GM19025 (cell line): ENCODE results near the gene NFIA.
"Not testable (repeated sequence)": the region's sequence is repeated elsewhere in the genome, so short reads cannot be mapped to it uniquely, and the experiment has no call there.

Experiments
- ATAC-seq: cut with Tn5 transposase; IDR thresholded peaks from one replicate; pipeline ENCODE4 v1.9.1; 2021; ENCODE audit warnings: mild to moderate bottlenecking, low read depth, moderate library complexity; ENCODE audit not compliant: unreplicated experiment

The NFIA gene

DNA sequence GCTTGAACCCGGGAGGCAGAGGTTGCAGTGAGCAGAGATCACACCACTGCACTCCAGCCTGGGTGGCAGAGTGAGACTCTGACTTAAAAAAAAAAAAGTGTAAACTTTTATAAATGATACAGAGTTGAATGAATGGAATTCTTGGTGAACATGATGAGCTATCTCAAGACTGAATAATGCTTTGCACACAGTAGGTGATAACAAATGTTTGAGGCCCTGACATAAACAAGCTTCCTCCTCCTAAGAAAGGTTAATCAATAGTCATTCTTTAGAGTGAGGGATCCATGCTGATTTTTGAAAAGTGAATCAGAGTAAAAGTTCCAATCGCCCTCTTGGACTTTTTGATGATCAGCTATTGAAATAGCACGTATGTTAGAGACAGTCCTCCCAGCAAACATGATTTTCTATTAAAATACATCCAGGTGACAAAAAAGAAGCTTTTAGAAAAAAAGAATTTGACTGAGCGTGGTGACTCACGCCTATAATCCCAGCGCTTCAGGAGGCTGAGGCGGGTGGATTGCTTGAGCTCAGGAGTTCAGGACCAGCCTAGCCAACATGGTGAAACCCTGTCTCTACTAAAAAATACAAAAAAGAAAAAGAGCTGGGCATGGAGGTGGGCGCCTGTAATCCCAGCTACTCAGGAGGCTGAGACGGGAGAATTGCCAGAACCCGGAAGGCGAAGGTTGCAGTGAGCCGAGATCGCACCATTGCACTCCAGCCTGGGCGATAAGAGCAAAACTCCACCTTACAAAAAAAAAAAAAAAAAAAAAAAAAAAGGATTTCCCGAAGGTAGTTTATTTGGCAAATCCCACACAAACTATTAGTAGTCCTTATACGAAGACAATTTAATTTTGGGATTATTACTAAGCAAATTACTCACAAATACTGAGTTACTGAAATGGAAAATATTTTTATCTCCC is 181.8 kb downstream of the NFIA start:
- no peak for ATAC-seq

DNA sequence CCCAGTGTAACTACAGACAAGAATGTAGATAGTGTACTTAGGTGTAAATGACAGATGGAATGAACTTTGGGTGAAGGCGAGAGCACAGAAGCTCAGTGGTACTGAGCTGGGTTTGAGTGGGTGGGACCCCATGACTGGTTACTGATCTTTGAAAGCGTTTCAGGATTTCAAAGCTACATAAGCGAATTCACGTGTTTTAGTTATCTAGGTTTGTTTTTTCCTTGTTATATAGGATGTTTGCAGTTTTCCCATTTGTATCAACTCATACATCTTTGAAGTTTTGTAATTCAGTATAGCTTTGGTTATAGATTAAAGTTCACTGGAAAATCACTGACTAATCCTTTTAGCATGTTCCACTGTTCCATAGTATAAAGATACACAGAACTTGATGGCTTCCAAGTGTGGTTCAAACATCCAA is 182.5 kb downstream of the NFIA start:
- no peak for ATAC-seq

DNA sequence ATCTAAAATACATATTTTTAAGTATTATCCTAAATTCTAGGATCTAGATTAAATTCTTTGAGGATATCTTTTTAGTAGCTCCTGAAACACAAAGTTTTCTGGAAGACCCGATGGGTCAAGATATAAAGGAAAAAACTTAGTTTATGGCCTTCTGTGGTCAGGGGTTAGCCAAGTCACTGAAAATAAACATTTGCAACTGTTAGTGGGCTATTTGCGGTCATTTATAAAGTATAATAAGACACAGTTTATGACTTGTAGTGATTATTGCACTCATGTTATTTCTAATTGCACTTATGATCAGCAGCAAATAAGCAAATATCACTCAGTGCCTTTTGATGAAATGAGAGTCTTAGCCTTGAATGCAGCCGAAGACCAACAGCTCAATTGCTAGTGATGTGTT is 183.3 kb downstream of the NFIA start:
- no peak for ATAC-seq

DNA sequence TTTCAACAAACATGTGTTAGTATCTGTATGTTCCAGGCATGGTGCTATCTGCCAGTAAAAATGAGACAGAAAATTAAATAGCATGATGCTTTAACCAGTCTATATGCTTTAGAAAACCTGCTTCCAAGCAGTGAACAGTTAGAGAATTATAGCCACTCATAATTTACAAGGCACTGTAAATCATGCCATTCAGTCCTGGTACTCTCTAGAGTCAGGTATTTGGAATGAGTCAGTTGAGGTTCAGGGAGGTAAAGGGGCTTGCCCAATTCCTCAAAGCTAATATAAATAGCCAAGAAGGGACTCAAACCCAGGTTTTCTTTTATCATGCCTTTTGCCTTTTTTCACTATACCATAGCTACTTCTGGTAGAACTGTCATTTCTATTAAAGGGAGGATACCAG is 184.4 kb downstream of the NFIA start:
- ATAC-seq, result no peak

DNA sequence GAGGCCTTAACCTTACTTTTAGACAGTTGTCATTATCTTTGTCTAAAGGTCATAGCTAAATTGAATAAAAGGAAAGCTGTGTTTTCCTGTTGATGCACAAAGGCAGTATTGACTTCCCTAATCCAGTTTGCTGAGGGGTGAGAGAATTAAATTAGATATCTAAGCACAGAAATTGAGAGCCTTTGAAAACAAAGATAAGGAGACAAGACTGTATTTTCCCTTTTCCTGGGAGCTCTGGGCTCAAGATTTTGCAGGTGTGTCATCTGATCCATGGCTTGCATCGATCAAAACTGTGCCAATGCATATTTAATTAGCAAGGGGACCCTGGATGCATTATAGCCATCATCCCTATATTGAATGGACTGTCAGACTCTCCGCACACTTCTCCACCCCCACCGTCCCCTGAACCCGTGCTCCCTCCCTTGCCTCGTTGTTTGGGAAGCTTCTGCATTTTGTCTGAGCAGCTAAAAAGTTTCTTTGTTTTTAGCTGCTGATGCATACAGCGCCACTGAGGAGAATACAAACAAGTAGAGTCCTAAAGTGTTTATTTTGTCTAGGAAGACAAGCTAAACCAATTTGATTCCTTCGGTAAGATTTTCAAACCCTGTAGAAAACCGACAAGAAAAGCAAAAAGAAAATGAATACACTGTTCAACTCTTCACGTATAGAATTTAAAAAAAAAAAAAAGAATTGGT is 186.3 kb downstream of the NFIA start:
- no peak for ATAC-seq

DNA sequence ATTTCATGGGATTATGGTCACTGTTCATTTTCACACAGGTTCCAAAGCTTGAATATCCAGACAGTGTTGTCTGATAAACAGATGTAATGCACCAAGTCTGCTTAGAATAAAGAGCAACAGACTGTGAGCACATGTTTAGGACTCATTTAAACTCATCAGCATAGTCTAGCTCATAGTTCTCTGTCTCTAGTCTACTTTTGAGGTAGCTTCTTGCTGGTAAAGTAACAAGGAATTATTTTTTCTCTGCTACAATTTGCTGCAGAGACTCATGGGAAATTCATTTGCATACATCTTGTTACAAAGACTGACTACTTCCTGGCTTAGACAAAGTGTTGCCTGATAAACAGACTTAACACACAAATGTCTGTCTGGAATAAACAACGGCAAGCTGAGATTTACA is 187.2 kb downstream of the NFIA start:
- no peak for ATAC-seq

DNA sequence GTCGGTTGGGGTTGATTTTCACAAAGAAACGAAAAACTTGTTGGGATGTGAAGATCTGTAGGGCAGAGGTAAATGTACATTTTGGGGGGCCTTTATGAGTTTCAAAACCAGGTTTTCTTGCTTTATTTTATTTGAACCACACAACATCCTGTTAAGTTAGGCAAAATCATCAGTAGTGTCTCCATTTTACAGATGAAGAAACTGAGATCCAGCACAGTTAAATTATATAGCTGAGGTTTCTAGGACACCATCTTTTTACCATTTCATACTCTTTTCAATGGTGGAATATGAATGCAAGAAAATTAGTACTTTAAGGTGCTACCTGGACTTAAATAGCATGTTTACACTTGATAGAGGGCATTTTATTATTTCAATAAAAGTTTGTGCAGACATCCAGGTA is 187.7 kb downstream of the NFIA start:
- ATAC-seq, result no peak

DNA sequence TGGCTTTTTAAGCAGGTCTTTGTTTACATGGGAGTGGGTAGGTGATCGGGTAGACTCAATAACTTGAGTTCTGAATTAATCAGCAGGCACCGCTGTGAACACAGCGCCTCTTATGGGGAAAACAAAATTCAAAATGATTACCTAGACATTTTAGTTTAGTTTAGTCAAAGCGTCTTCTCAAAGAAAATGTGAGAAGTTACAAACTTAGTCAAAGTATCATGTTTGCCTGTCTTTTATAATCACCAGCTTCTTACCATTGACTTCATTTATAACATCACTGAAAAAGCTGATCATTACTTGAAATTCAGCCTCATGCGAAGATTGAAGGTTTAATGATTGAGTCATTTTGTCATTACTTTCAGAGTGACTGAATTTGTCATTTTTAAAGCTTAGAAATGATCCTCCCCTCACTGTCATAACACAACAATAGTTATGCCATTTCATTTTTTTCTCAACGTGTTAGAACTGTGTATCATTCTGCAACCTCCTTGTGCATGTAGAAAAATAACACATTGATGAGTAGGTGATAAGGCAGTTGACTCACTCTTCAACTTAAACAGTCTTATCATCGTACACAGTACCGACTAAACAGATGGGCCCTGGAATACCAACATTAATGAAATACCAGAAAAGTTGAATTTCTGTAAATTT is 188.5 kb downstream of the NFIA start:
- no peak for ATAC-seq

DNA sequence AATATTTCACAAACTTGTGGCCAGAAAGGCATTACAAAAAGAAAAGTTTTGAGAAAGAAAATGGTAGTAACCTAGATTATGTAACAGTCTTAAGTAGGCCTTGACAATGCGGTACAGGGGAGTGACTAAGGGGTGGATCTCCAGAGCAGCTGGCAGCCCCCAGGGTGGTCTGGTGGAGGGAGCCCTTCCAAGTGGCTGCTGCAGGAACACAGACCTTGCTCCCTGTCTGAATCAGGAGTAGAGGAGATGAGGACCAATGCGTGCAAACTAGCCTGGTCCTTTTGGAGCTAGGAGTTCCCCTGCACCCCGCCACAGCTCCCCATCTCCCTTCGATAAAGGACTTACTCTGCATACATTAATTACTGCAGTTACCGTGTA is 189.0 kb downstream of the NFIA start:
- ATAC-seq, result no peak

DNA sequence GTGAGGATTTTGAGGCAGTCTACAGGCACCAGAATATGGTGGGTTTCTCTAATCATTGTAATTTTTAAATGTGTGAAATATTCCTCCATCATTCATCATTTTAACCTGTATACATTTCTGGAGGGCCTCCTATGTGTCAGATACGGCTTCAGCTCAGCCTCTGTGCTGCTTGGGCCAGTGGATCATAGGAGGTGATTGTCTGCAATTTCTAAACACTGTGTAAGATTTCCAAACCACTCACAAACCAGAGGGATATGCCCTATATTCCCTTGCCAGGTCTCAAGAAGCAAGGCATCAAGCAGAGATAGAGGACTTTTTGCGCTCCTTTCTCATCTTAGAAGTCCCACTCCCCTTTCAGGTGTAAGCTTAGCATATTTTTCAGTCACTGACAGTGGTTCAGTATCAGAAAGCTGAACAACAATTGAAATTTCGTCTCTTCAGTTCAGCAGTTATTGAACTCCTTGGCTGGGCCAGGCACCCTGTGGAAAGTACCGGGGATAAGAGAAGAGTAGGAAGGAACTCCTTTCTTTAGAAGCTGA is 190.9 kb downstream of the NFIA start:
- no peak for ATAC-seq

DNA sequence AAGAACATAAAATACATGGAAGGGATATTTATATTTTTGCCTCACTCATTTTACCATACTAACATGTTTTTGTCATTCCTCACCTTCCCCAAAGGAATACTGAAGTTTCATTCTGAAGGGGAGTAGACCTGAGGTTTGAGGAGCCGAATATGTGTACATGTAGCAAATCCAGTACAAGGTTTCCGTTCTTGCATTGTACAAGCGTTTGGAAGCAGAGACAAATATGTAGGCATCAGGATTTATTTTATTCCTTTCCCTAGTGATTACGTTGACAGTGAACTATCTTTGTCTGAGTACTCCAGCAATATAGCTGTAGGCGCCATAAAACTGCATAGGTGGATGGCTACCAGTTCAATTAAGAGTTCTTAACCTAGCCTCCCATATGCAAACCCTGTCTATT is 191.5 kb downstream of the NFIA start:
- no peak for ATAC-seq

DNA sequence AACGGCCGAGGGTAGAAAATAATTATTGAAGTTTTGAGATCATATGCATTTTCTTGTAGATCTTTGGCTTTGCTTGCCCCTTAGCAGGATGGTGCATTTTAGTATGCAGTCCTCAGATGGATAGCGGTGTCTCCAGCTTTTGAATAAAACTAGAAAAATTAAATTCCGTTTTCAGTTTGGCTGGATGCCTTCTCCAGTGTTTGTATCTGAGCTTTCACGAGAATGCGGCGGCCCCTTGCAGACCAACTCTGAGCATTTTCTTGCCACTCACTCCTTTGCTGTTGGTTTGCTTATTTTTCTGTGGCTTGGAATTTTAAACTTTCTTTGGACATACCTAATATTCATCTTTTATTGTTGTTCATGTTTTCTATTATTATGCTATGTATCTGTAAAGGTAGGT is 192.6 kb downstream of the NFIA start:
- ATAC-seq, result no peak

DNA sequence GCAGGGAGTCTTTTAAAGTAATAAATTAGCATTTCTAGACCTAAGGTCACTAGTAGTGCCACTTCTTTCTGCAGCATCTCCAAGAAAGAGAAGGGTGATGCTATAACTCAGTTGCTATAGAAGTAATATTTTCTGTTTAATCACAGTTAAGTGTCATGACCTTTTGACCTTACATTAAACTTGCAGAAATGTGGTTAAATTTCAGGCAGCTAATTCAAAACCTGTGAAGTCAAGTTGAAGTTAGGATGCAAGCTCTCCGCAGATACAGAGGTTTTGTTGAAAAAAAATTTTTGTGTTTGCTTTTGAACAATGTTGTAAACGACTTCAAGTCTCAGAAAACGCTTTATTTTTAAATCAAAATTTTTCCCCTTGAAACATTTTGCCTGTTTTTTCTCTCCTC is 193.9 kb downstream of the NFIA start:
- no peak for ATAC-seq

DNA sequence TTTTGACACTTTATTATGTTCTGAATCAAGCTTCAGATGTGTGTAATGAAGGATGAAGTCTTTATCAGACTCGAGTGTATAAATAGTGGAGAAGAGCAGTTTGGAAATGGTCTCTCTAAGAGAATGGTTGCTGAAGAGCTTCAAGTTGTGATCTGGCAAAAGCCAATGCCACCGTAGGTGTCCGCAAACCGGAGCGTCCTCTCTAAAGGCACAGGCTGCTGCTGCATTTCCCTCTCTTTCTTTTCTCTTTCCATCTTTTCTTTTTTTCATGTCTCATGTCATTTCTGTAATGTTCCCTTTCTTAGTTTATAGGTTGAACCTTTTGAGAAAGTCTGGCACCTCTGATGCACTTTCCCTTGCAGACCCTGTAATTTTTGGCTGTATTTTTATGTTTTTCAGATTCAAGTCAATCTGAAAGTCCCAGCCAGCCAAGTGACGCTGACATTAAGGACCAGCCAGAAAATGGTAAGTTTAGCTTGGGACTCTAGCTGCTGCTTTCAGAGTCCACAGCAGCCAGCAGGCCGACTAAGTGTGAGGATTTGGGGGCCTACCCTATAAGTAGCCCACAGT is 194.8 kb downstream of the NFIA start:
- no peak for ATAC-seq

DNA sequence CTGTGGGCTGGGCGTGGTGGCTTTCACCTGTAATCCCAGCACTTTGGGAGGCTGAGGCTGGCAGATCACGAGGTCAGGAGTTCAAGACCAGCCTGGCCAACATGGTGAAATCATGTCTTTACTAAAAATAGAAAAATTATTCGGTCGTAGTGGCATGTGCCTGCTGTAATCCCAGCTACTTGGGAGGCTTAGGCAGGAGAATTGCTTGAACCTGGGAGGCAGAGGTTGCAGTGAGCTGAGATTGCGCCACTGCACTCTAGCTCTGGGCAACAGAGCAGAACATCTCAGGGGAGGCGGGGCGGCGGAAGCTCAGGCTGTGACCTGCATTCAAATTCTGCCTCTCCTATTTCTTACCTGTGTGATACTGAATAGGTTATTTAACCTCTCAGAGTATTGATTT is 196.1 kb downstream of the NFIA start:
- not testable (repeated sequence) for ATAC-seq

DNA sequence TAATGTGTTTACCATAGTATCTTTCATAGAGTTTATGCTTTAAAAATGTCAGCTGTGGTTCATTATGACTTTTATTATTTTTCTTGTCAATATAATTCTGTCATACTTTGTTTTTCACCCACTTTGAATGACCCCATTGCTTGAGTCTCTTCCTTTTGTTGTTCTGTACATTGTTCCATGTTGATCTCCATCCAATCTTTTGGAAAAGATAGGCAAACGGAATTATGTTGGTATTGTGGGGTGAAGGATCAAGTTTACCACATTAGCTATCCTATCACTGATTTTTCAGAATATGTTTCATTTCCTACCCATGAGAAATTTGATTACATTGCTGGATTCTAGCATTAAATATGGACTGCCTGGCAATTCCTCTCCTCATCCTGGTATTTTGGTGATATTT is 196.6 kb downstream of the NFIA start:
- no peak for ATAC-seq

DNA sequence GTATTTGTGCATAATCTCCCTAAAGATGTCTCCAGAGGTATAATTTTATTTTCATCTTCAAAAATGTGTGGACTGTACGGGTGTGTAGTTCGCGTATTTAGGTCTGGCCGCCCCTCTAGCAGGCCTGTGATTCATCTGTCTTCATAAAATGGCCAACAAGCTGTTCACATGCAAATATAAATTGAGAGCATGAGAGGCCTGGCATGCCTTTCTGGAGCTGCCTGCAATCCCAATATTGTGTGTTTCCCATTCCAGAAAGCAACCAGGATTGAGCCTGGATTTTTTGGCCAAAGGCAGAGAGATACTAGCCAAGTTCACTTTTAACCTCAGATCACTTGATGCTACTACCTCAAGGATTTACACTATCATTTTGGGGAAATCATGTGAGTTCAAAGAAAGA is 197.2 kb downstream of the NFIA start:
- ATAC-seq, result no peak

DNA sequence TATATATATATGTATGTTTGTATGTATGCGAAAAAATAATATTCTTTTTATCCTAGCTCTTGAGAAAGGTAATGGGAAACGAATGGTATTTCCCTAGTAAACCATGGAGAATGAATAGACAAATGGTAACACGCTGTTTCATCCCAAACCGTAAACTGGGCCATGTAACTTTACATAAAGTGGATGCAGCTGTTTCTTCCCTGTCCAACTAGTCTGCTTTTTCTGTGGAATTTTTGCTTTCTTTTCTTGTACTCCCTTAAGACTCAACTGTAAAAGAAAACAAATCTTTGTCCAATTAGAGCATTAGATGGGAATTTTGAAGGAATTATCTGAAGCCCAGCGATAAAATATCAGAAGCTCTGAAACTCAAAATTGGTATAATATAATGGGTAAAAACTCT is 198.1 kb downstream of the NFIA start:
- ATAC-seq, result no peak

DNA sequence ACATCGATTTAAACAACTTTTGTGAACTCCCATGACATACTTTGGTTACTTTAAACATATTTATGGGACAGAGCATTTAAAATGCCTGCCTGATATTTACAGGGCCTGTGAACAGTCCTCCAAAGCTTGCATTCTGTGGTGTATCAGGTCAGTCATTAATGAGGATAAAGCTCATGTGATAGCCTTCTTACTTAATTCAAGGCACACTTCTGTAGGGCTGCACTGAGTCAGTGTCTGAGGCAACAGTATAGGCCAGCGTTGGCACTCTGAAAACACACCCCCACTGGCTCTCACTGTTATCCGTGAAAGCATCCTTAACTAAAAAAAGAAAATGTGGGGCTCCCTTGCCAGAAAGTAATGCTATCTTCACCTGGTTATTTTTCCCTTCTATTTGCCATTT is 200.0 kb downstream of the NFIA start:
- ATAC-seq, result no peak

DNA sequence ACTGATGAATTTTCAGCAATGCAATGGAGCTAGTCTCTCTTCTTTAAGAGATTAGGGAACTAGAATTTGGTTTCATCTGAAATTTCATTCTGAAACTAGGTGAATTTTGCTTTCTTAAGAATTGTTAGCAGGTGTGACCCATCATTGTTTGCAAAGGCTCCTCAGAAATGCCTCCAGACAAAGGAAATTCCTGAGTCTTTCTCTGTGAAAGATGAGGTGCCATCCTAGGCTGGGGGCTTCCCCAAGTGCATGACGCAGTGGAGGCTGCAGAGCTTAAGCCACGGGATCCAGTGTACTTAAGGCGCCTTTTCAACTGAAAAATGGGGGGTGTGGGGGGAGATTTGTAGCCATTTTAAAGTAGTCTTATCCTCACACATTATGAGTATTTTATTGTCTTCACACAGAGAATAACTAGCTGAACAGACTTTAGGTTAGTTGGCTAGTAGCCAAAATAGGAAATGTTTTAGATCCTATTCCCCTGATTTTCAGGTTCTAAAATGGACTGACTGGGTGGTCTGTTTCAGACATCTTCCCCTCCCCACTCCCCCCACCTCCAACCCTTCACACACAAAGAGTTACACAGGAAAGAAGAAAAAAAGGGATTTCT is 202.0 kb downstream of the NFIA start:
- no peak for ATAC-seq

DNA sequence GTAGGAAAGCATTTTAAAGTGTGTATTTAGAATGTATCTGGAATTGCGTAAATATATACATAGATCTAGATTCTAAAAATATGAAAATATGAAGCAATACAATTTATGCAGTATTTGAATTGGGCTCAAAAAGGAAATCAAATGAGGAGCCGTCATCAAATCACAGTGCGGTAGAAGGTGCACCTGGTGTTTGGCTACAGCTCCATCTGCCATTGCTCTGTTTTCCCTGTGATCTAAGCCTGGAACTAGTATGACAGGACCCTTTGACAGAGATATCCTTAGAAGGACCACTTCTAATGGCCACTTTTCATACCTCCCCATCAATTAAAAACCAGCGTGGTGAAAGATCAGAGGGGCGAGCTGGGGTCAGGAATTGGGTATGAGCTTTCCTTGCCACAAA is 202.6 kb downstream of the NFIA start:
- ATAC-seq, result no peak
